Activated CD4-positive, CD25-positive, alpha-beta regulatory T cell (primary cell): ENCODE measurements around the gene PLPPR2.
"Not testable (repeated sequence)": the region's sequence is repeated elsewhere in the genome, so short reads cannot be mapped to it uniquely, and the experiment has no call there.

Experiments
- DNase-seq, 4 experiments: peaks; one replicate each; lab custom pipeline; 2025; lab: John Stamatoyannopoulos, UW

PLPPR2 gene

DNA sequence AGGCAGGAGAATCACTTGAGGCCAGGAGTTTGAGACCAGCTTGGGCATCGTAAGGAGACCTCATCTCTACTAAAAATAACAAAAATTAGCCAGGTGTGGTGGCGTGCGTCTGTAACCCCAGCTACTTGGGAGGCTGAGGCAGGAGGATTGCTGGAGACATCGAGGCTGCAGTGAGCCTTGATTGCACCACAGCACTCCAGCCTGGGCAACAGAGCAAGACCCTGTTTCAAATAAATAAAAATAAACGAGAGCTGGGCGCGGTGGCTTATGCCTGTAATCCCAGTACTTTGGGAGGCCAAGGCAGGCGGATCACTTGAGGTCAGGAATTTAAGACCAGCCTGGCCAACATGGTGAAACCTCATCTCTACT, 15.1 kb upstream of the PLPPR2 start:
- DNase-seq: not testable (repeated sequence)

DNA sequence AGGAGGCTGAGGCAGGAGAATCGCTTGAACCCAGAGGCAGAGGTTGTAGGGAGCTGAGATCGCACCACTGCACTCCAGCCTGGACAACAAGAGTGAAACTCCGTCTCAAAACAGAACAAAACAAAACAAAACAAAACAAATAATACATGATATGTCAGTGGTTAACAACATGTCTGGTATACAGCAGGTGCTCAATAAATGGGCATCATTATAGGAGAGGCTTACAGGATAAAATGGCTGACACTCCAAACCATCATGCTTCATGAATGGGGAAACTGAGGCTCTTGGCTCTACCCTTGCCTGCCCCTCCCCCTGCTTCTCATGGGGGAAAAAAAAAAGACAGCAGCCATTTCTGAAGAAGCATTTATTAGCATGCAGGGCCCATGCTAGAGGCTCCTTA, 12.8 kb upstream of the PLPPR2 start:
- DNase-seq: no peak

DNA sequence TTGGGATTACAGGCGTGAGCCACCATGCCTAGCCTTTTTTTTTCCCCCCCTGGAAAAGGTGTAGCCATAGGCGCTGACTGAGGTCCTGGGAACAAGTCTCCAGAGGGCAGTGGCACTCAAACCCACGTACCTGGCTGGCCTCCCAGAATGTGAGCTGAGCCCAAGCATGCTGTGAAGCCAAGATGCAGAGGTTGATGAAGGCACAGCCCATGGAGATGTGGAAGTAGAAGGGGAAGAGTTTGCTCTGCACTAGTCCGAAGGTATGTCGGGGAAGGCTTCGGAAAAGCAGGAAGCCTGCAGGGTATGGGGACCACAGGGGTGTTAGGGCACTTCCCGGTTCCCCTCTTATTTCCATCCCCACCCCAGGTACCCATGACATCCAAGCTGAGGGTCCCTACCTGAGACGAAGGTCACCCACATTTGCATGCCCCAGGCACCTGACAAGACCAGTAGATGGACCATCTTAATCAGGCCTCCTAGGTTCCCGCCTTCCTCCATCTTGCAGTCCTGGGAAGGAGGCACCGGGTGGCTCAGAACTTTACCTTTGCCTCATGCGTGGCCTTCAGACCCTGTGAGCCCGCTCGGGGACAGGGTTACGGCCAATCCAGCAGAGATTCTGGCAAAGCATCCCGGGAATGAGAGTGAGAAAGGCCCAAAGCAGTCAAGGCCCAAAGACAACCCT, 10.0 kb upstream of the PLPPR2 start:
- no peak for DNase-seq

DNA sequence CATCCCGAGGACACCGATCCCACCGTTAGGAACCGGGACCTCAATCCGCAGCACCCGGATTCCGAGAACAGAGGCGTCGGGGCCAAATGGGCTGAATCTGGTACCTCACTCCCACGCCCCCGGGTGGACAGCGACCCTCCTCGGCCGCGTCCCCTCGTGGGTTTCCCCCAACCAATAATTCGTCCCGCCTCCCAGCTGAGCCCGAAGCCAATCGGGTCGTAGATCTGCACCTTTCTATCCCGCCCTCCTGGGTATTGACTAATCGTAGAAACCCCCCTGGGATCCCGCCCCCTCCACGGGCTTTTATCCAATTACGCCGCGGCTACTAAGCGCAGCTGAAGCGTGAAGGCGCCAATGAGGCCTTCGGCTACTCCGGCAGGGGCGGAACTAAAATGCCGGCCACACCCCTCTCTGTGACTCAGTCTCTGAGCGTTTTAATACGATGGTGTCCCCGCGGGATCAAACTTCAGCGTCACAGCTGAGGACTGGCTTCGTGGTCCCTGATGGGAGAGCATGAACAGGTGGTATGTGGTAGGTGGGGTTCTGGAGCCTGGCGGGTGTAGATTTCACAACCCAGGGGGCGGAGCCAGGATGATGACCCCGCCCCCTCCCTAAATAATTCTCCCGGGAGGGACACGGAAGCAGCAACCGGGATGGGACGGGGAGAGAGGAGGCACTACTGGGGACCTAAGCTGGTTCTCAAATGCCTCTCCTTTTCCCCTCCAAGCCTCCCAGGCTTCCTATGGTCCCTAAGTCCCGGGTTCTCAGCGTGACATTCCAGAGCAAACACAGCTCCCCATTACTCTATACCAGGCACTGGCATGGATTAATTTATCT, 8.9 kb upstream of the PLPPR2 start, which contains the start of the genes CCDC159 and TMEM205:
Gene CCDC159 (plus strand): TSS at position 416 of the 837 bp plus-strand sequence. CDS start 88 bp downstream, at position 504.
Gene TMEM205 (minus strand): TSS at position 165 of the 837 bp plus-strand sequence. CDS start 649 bp downstream, outside the sequence.
- DNase-seq: peak; percentile 95 to 97 (median 96)

DNA sequence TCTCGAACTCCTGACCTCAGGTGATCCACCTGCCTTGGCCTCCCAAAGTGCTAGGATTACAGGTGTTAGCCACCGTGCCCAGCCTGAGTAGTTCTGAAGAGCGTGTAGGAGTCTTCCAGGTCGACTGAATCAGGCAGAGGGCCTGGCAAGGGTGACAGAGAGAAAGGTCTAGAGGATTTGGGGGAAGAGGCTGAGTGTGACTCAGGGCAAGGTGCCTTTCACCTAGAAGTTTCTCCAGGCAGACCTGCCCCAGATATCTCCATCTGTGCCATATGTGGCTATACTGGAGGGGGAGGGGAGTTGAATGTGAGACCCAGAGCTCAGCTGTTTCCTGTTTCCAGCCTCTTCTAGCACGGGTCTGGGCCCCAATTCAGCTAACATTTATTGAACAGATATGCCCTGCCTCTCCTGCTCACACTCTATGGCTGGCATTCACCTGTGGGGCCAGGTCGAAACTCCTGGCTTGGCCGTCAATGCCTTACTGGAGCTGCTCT, 7.6 kb upstream of the PLPPR2 start:
- no peak for DNase-seq

DNA sequence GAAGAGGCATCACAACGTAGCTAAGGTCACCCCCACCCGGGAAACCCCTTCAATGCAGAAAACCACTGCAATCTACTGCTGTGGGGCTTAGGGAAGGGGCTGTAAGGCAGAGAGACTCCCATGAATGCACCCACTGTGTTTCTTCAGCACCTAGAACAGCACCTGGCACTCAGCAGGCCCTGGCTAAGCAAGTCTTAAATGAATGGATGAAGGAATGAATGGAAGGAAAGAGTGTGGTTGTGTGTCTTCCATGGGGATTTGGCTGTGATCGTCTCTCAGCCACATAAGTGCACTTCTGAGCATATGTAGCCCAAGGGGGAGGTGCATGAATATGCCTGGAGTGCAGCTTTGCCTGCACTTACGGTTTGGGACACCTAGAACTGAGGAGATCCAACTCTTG, 6.1 kb upstream of the PLPPR2 start:
- no peak for DNase-seq

DNA sequence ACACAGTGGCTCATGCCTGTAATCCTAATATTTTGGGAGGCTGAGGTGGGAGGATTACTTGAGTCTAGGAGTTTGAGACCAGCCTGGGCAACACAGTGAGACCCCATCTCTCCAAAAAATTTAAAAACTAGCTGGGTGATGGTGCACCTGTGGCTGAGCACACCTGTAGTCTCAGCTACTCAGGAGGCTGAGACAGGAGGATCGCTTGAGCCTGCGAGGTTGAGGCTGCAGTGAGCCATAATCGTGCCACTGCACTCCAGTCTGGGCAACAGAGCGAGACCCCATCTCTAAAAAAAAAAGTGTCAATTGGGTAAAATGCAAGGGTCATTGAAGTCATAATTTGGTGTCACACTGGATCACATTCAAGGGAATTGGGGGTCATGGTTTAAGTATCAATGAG, 1.1 kb upstream of the PLPPR2 start:
- DNase-seq: not testable (repeated sequence)

DNA sequence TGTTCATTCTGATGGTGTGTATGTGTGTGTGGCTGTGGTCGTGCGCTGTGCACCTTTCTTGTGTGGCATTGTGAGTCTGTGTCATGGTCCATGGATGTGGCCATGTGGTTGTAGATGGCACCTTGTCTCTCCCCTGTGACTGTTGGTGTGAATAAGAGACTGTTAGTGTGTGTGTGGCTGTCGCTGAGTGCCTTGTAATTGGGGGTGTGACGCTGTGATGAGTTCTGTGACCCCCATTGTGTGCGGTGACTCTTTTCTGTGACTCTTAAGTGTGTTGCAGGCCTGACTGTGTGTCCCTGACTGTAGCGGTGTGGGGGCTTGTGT, 804 bp downstream of the PLPPR2 start:
- no peak for DNase-seq

DNA sequence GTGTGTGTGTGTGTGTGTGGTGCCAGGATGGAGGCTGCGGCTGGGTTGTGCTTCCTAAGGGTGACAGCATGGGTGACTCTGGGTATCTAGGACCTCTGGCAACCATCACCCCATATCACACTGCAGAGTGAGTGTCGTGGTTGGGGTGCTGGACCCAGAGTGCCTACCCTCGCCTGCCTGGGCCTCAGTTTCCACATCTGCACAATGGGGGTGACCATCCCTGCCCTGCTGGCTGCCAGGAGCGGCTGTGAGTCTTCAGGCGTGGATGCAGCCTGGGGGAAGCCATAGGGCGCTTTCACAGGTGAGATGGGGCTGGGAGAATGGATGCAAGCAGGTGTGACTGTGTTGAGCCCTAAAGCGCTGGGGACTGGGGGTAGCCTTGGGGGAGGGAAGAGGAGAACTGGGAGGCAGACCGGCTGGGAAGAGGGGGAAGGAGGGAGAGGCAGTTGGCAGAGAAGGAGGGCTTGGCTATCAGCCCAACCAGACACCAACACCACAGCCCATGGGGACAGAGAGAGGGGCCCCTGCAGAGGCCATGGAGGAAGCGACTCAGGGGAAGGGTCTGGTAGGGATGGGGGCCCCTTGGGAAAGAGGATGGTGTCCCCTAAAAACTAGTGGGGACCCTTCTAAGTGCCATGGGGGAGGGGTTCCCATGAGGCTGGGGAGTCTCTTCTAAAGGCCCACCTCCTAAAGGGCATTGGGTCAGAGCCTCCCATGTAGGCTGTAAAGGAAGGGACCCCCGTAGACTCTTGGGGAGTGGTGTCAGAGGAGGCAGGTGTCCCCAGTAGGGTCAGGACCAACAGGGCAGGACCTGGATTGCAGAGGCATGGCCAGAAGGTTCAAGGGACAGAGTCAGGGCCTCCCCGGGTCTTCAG, 1.7 kb downstream of the PLPPR2 start:
- no peak for DNase-seq

DNA sequence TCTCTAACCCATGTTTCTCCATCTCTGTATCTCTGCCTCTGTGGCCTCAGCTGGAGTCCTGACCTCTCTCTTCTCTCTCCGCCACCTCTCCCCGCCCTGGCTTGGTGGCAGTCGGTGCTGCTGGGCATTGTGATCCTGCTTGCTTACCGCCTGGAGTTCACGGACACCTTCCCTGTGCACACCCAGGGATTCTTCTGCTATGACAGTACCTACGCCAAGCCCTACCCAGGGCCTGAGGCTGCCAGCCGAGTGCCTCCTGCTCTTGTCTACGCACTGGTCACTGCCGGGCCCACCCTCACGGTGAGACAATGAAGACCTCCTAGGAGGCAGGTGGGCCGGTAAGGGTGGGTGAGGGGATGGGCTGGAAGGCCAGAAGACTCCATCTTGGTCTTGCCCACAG, 4.2 kb downstream of the PLPPR2 start:
- no peak for DNase-seq

DNA sequence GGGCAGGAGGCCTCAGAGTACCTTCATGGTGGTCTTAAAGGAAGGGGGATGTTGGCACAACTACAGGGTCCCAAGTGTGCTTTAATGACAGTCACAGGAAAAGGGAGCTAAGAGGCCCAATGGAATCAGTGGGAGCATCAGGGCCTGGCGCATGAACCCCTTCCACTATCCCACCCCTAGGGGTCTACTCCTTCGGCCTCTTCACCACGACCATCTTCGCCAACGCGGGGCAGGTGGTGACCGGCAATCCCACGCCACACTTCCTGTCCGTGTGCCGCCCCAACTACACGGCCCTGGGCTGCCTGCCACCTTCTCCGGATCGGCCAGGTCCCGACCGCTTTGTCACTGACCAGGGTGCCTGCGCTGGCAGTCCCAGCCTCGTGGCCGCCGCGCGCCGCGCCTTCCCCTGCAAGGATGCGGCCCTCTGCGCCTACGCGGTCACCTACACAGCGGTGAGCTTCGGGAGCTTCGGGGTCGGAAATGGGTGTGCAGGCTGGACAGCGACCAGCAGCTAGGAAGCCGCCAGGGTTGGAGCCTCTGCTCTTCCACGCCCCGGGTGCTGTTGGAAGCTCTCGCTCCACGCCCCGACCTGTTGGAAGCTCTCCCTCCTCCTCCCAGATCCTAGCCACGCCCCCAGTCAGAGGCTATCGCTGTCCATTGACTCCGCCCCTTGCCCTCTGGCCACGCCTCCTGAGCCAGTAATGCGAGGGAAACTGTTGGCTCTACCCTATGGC, 6.0 kb downstream of the PLPPR2 start:
- DNase-seq: no peak

DNA sequence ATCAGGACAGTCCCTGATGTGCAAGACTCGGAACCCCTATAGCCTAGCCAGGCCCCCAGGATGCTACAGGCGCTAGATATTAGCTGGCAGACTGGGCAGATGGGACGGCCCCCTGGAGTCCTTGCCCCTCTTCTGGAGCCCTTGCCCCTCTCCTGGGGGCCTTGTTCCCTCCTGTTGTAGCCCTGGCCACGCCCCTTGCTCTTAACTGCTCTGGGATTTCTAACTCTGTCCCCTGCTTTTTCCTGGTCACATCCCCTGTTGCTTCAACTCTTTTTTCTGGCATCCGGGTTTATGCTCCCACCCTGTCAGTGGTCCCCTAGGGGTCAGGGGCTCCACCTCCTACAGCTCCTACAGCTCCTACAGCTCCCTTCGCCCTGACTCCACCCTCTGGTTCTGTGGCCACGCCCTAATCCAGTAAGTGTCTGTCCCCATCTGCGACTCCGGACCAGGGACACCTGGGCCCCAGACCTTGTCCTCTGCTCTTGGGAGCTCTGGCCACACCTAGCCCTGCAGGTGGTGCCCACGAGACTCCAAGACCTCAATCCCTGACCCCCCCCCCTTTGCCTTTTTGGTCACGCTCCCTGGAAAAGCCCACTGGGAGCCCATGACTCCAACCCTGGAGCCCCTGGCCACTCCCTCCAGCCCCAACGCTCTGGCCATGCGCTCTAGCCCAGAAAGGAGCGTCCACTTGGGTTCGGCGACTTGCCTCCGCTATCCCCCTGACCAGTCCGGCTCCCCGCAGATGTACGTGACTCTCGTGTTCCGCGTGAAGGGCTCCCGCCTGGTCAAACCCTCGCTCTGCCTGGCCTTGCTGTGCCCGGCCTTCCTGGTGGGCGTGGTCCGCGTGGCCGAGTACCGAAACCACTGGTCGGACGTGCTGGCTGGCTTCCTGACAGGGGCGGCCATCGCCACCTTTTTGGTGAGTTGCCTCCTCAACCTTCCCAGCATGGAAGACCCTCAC, 6.8 kb downstream of the PLPPR2 start:
- DNase-seq: no peak

DNA sequence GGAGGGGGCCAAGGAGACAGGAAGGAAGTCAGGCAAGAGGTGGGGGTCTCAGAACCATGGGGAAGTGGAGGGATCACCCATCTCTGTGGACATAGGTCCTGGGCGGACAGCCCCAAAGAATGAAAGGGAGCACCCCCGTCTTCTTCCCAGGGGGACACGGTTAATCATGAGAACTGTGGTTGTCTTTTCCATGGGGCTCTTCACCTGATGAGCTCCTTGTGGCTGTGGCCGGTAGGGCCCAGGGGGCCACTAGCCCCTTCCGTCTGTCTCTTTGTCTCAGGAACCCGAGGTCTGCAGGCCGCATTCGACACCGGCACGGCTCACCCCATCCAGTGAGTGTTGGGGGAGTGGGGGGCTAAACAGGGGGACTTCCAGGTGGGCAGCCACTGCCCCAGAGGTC, 8.6 kb downstream of the PLPPR2 start:
- DNase-seq: no peak

DNA sequence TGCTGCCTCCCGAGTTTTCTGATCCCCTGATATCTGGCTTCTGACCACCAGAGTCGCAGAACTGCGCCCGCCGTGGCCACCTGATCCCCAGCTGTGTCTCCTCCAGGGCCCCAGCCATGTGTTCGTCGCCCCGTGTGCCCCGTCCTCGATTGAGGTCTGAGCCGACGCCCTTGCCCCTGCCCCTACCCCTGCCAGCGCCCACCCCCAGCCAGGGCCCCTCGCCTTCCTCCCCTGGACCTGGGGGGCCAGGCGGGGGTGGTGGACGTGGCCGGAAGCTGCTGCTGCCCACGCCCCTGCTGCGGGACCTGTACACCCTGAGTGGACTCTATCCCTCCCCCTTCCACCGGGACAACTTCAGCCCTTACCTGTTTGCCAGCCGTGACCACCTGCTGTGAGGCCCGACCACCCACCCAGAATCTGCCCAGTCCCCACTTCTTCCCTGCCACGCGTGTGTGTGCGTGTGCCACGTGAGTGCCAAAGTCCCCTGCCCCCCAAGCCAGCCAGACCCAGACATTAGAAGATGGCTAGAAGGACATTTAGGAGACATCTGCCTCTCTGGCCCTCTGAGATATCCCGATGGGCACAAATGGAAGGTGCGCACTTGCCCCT, 9.2 kb downstream of the PLPPR2 start:
- no peak for DNase-seq

DNA sequence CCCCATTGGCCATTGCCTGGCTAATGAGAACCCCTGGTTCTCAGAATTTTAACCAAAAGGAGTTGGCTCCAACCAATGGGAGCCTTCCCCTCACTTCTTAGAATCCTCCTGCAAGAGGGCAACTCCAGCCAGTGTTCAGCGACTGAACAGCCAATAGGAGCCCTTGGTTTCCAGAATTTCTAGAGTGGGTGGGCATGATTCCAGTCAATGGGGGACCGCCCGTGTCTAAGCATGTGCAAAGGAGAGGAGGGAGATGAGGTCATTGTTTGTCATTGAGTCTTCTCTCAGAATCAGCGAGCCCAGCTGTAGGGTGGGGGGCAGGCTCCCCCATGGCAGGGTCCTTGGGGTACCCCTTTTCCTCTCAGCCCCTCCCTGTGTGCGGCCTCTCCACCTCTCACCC, 9.7 kb downstream of the PLPPR2 start:
- no peak for DNase-seq

DNA sequence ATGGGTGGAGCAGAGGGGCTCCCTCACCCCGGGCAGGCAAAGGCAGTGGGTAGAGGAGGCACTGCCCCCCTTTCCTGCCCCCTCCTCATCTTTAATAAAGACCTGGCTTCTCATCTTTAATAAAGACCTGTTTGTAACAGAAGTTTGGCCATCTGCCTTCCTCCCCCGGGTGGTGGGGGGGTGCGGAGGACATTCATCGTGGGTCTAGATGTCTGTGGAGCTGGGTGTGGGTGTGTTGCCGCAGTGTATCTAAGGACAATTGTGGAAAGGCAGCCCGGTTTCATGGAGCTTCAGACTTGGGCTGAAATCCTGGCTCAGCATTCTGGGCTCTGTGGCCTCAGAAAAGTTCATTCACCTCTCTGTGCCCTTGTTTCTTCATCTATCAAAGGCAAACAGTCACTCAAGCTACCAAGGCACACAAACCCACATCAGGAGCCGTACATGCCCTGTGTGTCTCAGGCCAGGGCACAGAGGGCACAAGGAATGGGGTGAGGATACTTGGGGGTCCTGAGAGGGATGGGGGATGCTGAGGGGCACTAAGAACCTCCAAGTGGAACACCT, 10.4 kb downstream of the PLPPR2 start:
- DNase-seq: no peak

DNA sequence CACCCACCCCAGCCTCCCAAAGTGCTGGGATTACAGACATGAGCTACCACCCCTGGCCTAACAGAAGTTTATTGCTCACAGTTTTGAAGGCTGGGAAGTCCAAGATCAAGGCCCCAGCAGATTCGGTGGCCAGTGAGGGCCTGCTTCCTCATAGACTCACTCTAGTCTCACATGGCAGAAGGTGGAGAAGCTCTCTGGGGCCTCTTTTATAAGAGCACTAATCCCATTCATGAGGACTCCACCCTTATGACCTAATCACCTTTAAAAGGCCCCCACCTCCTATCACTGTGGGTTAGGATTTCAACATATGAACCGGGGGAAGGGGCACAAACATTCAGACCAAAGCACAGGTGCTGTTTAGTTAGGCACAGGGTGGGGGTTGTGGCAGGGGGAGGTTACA, 12.3 kb downstream of the PLPPR2 start:
- no peak for DNase-seq

DNA sequence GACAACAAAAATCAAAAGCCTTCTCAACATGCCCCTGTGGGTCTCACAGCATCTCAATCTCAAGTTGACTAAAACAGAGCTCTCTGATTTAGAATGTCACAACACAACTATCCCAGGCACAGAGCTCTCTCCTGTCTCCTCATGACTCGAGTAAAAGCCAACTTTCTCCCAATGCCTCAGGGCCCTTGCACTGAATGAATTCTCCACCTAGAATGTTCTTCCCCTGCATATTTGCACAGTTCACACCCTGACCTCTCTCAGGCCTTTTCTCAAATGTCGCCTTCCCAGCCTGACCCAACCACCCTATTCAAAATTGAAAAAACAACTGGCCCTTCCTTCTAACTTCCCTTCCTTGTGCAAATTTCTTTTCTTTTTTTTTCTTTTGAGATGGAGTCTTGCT, 15.5 kb downstream of the PLPPR2 start:
- DNase-seq: no peak

DNA sequence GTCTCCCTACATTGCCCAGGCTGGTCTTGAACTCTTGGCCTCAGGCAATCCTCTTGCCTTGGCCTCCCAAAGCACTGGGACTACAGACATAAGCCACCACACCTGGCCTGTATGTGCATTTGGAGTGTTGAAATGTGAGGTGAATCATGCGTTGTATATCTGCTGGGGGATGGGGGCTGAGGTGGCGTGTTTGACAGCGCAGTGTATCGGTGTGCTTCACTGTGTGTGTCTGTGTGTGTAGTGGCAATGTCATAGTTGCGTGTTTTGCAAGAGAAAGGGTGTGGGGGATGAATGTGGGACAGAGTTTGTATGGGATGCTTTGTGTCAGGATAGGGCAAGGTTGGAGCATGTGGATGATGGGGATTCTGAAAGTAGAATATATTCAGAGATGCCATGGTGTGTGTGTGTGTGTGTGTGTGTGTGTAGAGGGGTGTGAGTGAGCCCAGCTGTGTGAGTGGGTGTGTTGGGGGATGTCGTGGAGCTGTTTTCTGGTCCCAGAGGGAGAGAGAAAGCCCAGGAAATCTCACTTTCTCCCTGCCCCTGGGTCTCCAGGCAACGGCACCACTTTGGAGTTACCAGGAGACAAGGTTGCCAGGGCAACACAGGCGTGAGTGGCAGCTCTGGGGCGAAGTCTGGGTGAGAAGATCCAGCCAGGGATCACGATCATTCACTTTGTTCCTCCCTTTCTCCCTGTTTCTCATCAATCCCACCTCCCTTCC, 18.1 kb downstream of the PLPPR2 start:
- no peak for DNase-seq
